ENCODE results near the gene GTF2F2.

GRCh38 chr13:45185286-45185685 lies 65.0 kb downstream of the GTF2F2 start:
- TF ChIP-seq CTCF (IDR thresholded peaks at IDR 0.05) (no peak), EP300 (IDR thresholded peaks at IDR 0.05) (no peak), POLR2A (IDR thresholded peaks at IDR 0.05) (no peak)

All from upper lobe of left lung (tissue), 4 donors.